Ishikawa (cell line): ENCODE measurements around the gene FUNDC2.

ENCODE experiments used
- CEBPB ChIP-seq: IDR thresholded peaks from 2 replicates; pipeline ENCODE4 v1.6.1; 2012
- CREB1 ChIP-seq: IDR thresholded peaks from 2 replicates; pipeline ENCODE4 v1.6.1; 2012; ENCODE audit warnings: low read depth
- EGR1 ChIP-seq: IDR thresholded peaks from 2 replicates; pipeline ENCODE4 v1.6.1; 2012
- EP300 ChIP-seq: IDR thresholded peaks from 2 replicates; pipeline ENCODE4 v1.6.1; 2012; ENCODE audit warnings: borderline replicate concordance
- NFIC ChIP-seq: IDR thresholded peaks from 2 replicates; pipeline ENCODE4 v1.6.1; 2012
- RAD21 ChIP-seq: IDR thresholded peaks from 2 replicates; pipeline ENCODE4 v1.6.1; 2012; ENCODE audit warnings: low read depth
- REST ChIP-seq: IDR thresholded peaks from 2 replicates; pipeline ENCODE4 v1.6.1; 2012; ENCODE audit warnings: low read depth, mild to moderate bottlenecking
- TAF1 ChIP-seq: IDR thresholded peaks from 2 replicates; pipeline ENCODE4 v1.6.1; 2012; ENCODE audit warnings: low read depth, mild to moderate bottlenecking
- TCF12 ChIP-seq: IDR thresholded peaks from 2 replicates; pipeline ENCODE4 v1.6.1; 2012; ENCODE audit warnings: low read depth
- TEAD4 ChIP-seq: IDR thresholded peaks from 2 replicates; pipeline ENCODE4 v1.6.1; 2012
- YY1 ChIP-seq: IDR thresholded peaks from 2 replicates; pipeline ENCODE4 v1.6.1; 2012; ENCODE audit warnings: low read depth
- ZBTB7A ChIP-seq: IDR thresholded peaks from 2 replicates; pipeline ENCODE4 v1.6.1; 2012; ENCODE audit warnings: low read depth
- TF ChIP-seq, protein P1 (sequence below): IDR thresholded peaks from 2 replicates; pipeline ENCODE4 v1.6.1; 2012

GRCh38 chrX:155031657-155032056 lies 5.0 kb downstream of the FUNDC2 start:
- TF ChIP-seq RAD21 (no peak), REST (no peak), CEBPB (no peak), CREB1 (no peak), TAF1 (no peak), EGR1 (no peak), TEAD4 (no peak), EP300 (no peak), ZBTB7A (no peak), YY1 (no peak), TCF12 (no peak), NFIC (no peak)
- TF ChIP-seq, protein P1, sequence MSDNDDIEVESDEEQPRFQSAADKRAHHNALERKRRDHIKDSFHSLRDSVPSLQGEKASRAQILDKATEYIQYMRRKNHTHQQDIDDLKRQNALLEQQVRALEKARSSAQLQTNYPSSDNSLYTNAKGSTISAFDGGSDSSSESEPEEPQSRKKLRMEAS: no peak
